H1 (cell line): ENCODE data around the gene PRR3. TPM values are rescaled to one million over a fixed set of nuclear protein-coding genes. Genes with fewer than 3 reads are reported as not detected.

Experiments
- ASH2L ChIP-seq: fragments of 200-600, 300-600 bp; sonication (generic); IDR thresholded peaks from one replicate; pipeline ENCODE4 v1.7.1; 2017; ENCODE audit warnings: low read length
- ATF2 ChIP-seq: IDR thresholded peaks from 2 replicates; pipeline ENCODE4 v1.6.1; 2012; ENCODE audit warnings: low read length, inconsistent platforms
- CEBPB ChIP-seq: IDR thresholded peaks from 2 replicates; pipeline ENCODE4 v1.6.1; 2012; ENCODE audit warnings: low read depth, low read length
- CHD2 ChIP-seq: IDR thresholded peaks from 2 replicates; pipeline ENCODE4 v1.6.1; 2012; ENCODE audit warnings: low read length, improper control_type of control experiment
- CREB1 ChIP-seq: IDR thresholded peaks from 2 replicates; pipeline ENCODE4 v1.6.1; 2012; ENCODE audit warnings: inconsistent platforms
- EZH2 ChIP-seq: fragments of 200-600 bp; sonication (generic); IDR thresholded peaks from 2 replicates; pipeline ENCODE4 v1.7.1; 2012; ENCODE audit warnings: low read depth, mild to moderate bottlenecking, moderate library complexity, low read length, inconsistent platforms; ENCODE audit not compliant: severe bottlenecking
- GTF2F1 ChIP-seq: IDR thresholded peaks from 2 replicates; pipeline ENCODE4 v1.6.1; 2012; ENCODE audit warnings: low read depth, low read length, improper control_type of control experiment, borderline replicate concordance
- JUN ChIP-seq: IDR thresholded peaks from 2 replicates; pipeline ENCODE4 v1.6.1; 2011; ENCODE audit warnings: low read depth, mild to moderate bottlenecking, improper control_type of control experiment, low read length
- KDM4A ChIP-seq: IDR thresholded peaks from one replicate; pipeline ENCODE4 v1.7.1; 2012; ENCODE audit warnings: low read depth, mild to moderate bottlenecking, moderate library complexity, low read length, inconsistent platforms; ENCODE audit not compliant: severe bottlenecking
- PHF8 ChIP-seq: fragments of 200-600 bp; sonication (generic); conservative IDR thresholded peaks from 2 replicates; pipeline ENCODE4 v1.7.1; 2012; ENCODE audit warnings: low read depth, mild to moderate bottlenecking, inconsistent platforms, low read length, moderate library complexity
- POLR2A ChIP-seq, 2 experiments: IDR thresholded peaks; 1 replicate in 1 of 2; 2 replicates in 1 of 2; pipeline ENCODE4 v1.6.1; 2011; ENCODE audit warnings: low read depth in 2 of 2, low read length in 2 of 2, mild to moderate bottlenecking in 2 of 2; ENCODE audit errors: control extremely low read depth in 1 of 2
- POLR2AphosphoS5 ChIP-seq: IDR thresholded peaks from 2 replicates; pipeline ENCODE4 v1.6.1; 2011; ENCODE audit warnings: low read depth, low read length
- RBBP5 ChIP-seq: IDR thresholded peaks from 2 replicates; pipeline ENCODE4 v1.7.1; 2012; ENCODE audit warnings: low read depth, mild to moderate bottlenecking, inconsistent platforms, low read length, moderate library complexity, borderline replicate concordance
- SIN3A ChIP-seq, 2 experiments: IDR thresholded peaks in 1 of 2; conservative IDR thresholded peaks in 1 of 2; 2 replicates each; pipeline ENCODE4 v1.6.1; 2011 to 2012; ENCODE audit warnings: low read length in 2 of 2, improper control_type of control experiment in 1 of 2, low read depth in 1 of 2, mild to moderate bottlenecking in 1 of 2
- SIRT6 ChIP-seq: IDR thresholded peaks from one replicate; pipeline ENCODE4 v1.7.1; 2012; ENCODE audit warnings: low read length, inconsistent platforms
- SIX5 ChIP-seq: IDR thresholded peaks from 2 replicates; pipeline ENCODE4 v1.6.1; 2011; ENCODE audit warnings: mild to moderate bottlenecking, low read depth, low read length
- SP2 ChIP-seq: IDR thresholded peaks from 2 replicates; pipeline ENCODE4 v1.6.1; 2012; ENCODE audit warnings: mild to moderate bottlenecking, low read length, inconsistent platforms
- TBP ChIP-seq: IDR thresholded peaks from 2 replicates; pipeline ENCODE4 v1.6.1; 2011; ENCODE audit warnings: low read depth, low read length, improper control_type of control experiment
- YY1 ChIP-seq: IDR thresholded peaks from 2 replicates; pipeline ENCODE4 v1.6.1; 2011; ENCODE audit warnings: low read depth, mild to moderate bottlenecking, low read length
- ZNF274 ChIP-seq: IDR thresholded peaks from 2 replicates; pipeline ENCODE4 v1.7.0; 2012; ENCODE audit warnings: low read length, borderline replicate concordance; ENCODE audit errors: extremely low read depth
- polyA plus RNA-seq, 7 experiments: library from polyadenylated mRNA; depleted of rRNA in 3 of 7; stranded (reverse) in 5 of 7; unstranded in 2 of 7; fragments of >200 nt in 5 of 7; fragments of 200-250 nt in 2 of 7; gene quantifications; 1 replicate in 5 of 7; 2 replicates in 1 of 7; 4 replicates in 1 of 7; pipeline versions ENCODE4 v1.2.1 to v1.2.3, GENCODE V29; 2011 to 2013; ENCODE audit warnings: missing spikeins in 2 of 7, mixed read lengths in 2 of 7
- total RNA-seq: library from RNA; stranded (reverse); fragmentation: NEBNext Ultra II Directional; extraction: Animal tissue kit (Norgen Biotek cat#: 25700); gene quantifications from 2 replicates; pipeline ENCODE4 v1.2.1, GENCODE V29; 2021
- TF ChIP-seq, protein P1 (sequence below): IDR thresholded peaks from 2 replicates; pipeline ENCODE4 v1.6.1; 2011; ENCODE audit warnings: low read length, improper control_type of control experiment
- TF ChIP-seq, protein P2 (sequence below): IDR thresholded peaks from 2 replicates; pipeline ENCODE4 v1.6.1; 2011; ENCODE audit warnings: low read depth, mild to moderate bottlenecking, low read length; ENCODE audit not compliant: insufficient read depth

The PRR3 gene
- total and polyA plus RNA-seq, 2 of the 8 experiments (the other 6 are each of a cell fraction or from before 2014, with no cell fraction given), result 10.5 to 24.2 TPM

DNA sequence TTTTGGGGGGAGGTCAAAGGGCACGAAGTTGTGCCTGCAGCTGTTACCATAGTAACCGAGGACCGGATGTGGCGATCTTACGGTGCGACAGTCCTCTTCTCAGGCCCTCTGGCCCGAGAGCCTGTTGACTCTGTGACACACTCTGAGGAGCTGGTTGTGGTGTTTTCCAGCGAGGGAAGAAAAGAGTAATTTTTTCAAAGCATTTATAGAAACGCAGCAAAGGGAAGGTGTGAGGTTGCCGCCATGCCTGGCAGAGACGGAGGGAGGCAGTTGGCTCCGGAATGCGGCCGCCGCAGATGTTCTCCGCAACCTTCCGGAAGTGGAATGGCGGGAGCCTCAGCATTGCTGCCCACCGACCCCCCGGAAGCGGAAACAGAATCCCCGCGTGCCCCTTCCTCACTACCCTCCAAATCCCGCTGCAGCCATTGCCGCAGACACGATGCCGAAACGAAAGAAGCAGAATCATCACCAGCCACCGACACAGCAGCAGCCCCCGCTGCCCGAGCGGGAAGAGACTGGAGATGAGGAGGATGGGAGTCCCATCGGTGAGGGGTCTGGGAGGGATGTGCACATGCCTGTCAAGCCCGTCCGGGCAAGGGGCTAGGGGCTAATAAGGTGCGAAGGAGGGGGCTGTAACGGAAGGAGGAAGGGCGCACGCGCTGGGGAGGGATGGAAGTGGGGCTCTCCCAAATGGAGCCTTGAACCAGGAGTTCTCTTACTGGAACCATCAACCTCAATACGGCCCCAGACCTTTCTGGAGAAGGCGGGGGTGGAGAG is at the start of gene PRR3 (continued):
- TF ChIP-seq CEBPB, result no peak
- TF ChIP-seq, protein P1, sequence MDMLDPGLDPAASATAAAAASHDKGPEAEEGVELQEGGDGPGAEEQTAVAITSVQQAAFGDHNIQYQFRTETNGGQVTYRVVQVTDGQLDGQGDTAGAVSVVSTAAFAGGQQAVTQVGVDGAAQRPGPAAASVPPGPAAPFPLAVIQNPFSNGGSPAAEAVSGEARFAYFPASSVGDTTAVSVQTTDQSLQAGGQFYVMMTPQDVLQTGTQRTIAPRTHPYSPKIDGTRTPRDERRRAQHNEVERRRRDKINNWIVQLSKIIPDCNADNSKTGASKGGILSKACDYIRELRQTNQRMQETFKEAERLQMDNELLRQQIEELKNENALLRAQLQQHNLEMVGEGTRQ, result no peak; the same call in 1 of the 2 replicates
- TF ChIP-seq PHF8, result peak; percentile 92
- peak; percentile 79 for TF ChIP-seq ASH2L
- peak; percentile 19; the same call in 1 of the 2 replicates for TF ChIP-seq SIX5
- TF ChIP-seq EZH2, result no peak
- no peak for TF ChIP-seq SIRT6
- TF ChIP-seq CHD2, result no peak
- peak; percentile 91 for TF ChIP-seq TBP
- peak in 1 of 2 experiments; percentile 89; a peak in 2 of 3 replicates for TF ChIP-seq POLR2A (IDR thresholded peaks at IDR 0.05; ENCODE audit: control extremely low read depth in 1 of 2, low read depth in 2 of 2, low read length in 2 of 2)
- TF ChIP-seq POLR2AphosphoS5, result peak; percentile 83
- peak; percentile 96 for TF ChIP-seq CREB1
- peak; percentile 81; the same call in 1 of the 2 replicates for TF ChIP-seq GTF2F1
- no peak for TF ChIP-seq ZNF274
- TF ChIP-seq YY1, result peak; percentile 92
- TF ChIP-seq, protein P2, sequence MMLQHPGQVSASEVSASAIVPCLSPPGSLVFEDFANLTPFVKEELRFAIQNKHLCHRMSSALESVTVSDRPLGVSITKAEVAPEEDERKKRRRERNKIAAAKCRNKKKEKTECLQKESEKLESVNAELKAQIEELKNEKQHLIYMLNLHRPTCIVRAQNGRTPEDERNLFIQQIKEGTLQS, result 0 out of 2 replicates have a peak, but pooled peaks have one; percentile 26
- TF ChIP-seq JUN, result no peak
- TF ChIP-seq SP2, result no peak
- TF ChIP-seq SIN3A (conservative IDR thresholded peaks at IDR 0.05 in 1 of 2, IDR thresholded peaks at IDR 0.05 in 1 of 2; ENCODE audit: low read depth in 1 of 2, low read length in 2 of 2), result peak in 1 of 2 experiments; percentile 90; a peak in 2 of 4 replicates
- no peak; the same call in 1 of the 2 replicates for TF ChIP-seq ATF2
- TF ChIP-seq KDM4A, result peak; percentile 96
- peak; percentile 93 for TF ChIP-seq RBBP5
